SU-DHL-6 (cell line): ENCODE measurements around the gene BRPF3.
"Not testable (repeated sequence)": the region's sequence is repeated elsewhere in the genome, so short reads cannot be mapped to it uniquely, and the experiment has no call there.

Source experiments
- H2AFZ ChIP-seq: fragments of 200-600 bp; sonication (generic); 2 replicates; pipeline ENCODE4 v1.6.1; 2014; ENCODE audit warnings: low read depth, mild to moderate bottlenecking, moderate library complexity, mixed read lengths, antibody characterized with exemption, low read length; ENCODE audit not compliant: severe bottlenecking
- H3F3A ChIP-seq: fragments of 200-600 bp; shearing (Covaris generic); 2 replicates; pipeline ENCODE4 v1.6.0; 2016; ENCODE audit warnings: antibody characterized with exemption, mild to moderate bottlenecking; ENCODE audit not compliant: insufficient read depth
- H3K27ac ChIP-seq: fragments of 200-600 bp; sonication (generic); 2 replicates; pipeline ENCODE4 v1.5.1; 2016; ENCODE audit warnings: low read depth, mild to moderate bottlenecking, low read length, moderate library complexity, mixed read lengths
- H3K27me3 ChIP-seq: fragments of 200-600 bp; sonication (generic), shearing (Covaris generic); 2 replicates; pipeline ENCODE4 v1.6.0; 2014; ENCODE audit warnings: mild to moderate bottlenecking, low read length
- H3K36me3 ChIP-seq: fragments of 200-600 bp; sonication (generic); 2 replicates; pipeline ENCODE4 v1.6.1; 2014; ENCODE audit warnings: mild to moderate bottlenecking, low read length, mixed read lengths
- H3K4me2 ChIP-seq: fragments of 300-600, 200-600 bp; shearing (Covaris generic), sonication (generic); 2 replicates; pipeline ENCODE4 v1.6.0; 2014; ENCODE audit warnings: low read length, low read depth, mild to moderate bottlenecking; ENCODE audit not compliant: poor library complexity, severe bottlenecking
- H3K4me3 ChIP-seq: fragments of 200-600 bp; sonication (generic); 2 replicates; pipeline ENCODE4 v1.5.1; 2014; ENCODE audit warnings: antibody characterized with exemption, low read length, mild to moderate bottlenecking, mixed read lengths; ENCODE audit not compliant: insufficient read depth, poor library complexity, severe bottlenecking
- H3K79me2 ChIP-seq: fragments of 200-600 bp; sonication (generic); 2 replicates; pipeline ENCODE4 v1.6.1; 2014; ENCODE audit warnings: mild to moderate bottlenecking, low read length, moderate library complexity; ENCODE audit not compliant: insufficient read depth
- H3K9ac ChIP-seq: fragments of 200-600 bp; sonication (generic); 2 replicates; pipeline ENCODE4 v1.7.0; 2014; ENCODE audit warnings: mild to moderate bottlenecking, low read length
- H3K9me2 ChIP-seq: fragments of 200-600 bp; sonication (generic); replicated peaks from 2 replicates; pipeline ENCODE4 v1.6.1; 2014; ENCODE audit warnings: low read length; ENCODE audit not compliant: insufficient read depth
- H3K9me3 ChIP-seq: fragments of 200-600 bp; sonication (generic); 2 replicates; pipeline ENCODE4 v1.6.1; 2014; ENCODE audit warnings: low read length, mixed read lengths; ENCODE audit not compliant: insufficient read depth
- H4K20me1 ChIP-seq: fragments of 200-600 bp; sonication (generic); 2 replicates; pipeline ENCODE4 v1.6.1; 2014; ENCODE audit warnings: low read depth, mild to moderate bottlenecking, antibody characterized with exemption, low read length, moderate library complexity, mixed read lengths
- CTCF ChIP-seq: fragments of 200-600 bp; sonication (generic); IDR thresholded peaks from one replicate; pipeline ENCODE4 v1.5.1; 2017; ENCODE audit warnings: antibody characterized with exemption, mild to moderate bottlenecking, low read length, moderate library complexity; ENCODE audit not compliant: insufficient read depth, poor library complexity, severe bottlenecking
- EZH2phosphoT487 ChIP-seq: fragments of 200-600 bp; sonication (generic), shearing (Covaris generic); conservative IDR thresholded peaks from 2 replicates; pipeline ENCODE4 v1.6.1; 2018; ENCODE audit warnings: mild to moderate bottlenecking, antibody characterized with exemption, low read length, moderate library complexity, mixed read lengths

BRPF3 gene

GRCh38 chr6:36216559-36216958, 20.0 kb downstream of the BRPF3 start:
- Histone ChIP-seq H3K27ac (no peak overlapping the region), H3K9me2 (no peaks in the 10 kb centered on the region), H3F3A (no peaks in the 10 kb centered on the region), H2AFZ (no peak overlapping the region), H3K36me3 (peaks cover 31% of the 10 kb centered on the region), H4K20me1 (no peaks in the 10 kb centered on the region), H3K4me3 (no peak overlapping the region), H3K9me3 (no peaks in the 10 kb centered on the region), H3K4me2 (no peak overlapping the region), H3K9ac (no peak overlapping the region), H3K27me3 (no peaks in the 10 kb centered on the region), H3K79me2 (no peaks in the 10 kb centered on the region)
- TF ChIP-seq CTCF (no peak), EZH2phosphoT487 (no peak)

DNA sequence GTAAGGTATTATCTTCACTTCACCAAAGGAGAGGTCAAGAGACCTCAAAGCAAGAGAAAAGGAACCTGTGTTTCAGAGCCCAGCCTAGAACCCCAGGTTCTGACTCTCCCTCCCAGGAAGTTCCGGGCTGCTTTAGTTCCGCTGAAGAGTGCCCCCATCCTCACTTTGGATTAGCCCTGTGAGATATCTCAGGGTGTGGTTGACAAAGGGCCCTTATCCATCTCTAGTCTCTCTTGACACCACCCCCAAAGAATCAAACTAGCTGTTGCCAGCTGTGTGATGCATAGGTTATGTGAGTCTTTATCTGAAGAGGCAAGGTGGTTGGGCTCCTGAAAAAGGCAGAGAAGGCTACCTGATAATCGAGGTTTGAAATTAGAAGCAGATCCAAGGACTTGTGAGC, 20.6 kb downstream of the BRPF3 start:
- H3K4me2 ChIP-seq = no peak overlapping the region

GRCh38 chr6:36217946-36218345, 21.4 kb downstream of the BRPF3 start:
- H3K4me3 ChIP-seq = no peak overlapping the region
- no peaks in the 10 kb centered on the region for H3K79me2 ChIP-seq
- H3K4me2 ChIP-seq = no peak overlapping the region
- no peaks in the 10 kb centered on the region for H3F3A ChIP-seq
- H3K9ac ChIP-seq = no peak overlapping the region
- H3K9me3 ChIP-seq = no peaks in the 10 kb centered on the region
- no peaks in the 10 kb centered on the region for H3K9me2 ChIP-seq
- no peaks in the 10 kb centered on the region for H4K20me1 ChIP-seq
- no peak overlapping the region for H3K27ac ChIP-seq
- no peaks in the 10 kb centered on the region for H3K27me3 ChIP-seq
- TF ChIP-seq EZH2phosphoT487 (no peak), CTCF (no peak)
- peaks cover 36% of the 10 kb centered on the region for H3K36me3 ChIP-seq
- no peak overlapping the region for H2AFZ ChIP-seq

More for the DNA sequence above, 20.6 kb downstream of the BRPF3 start:
- Histone ChIP-seq H3K36me3 (peaks cover 32% of the 10 kb centered on the region), H3F3A (no peaks in the 10 kb centered on the region), H3K4me3 (no peak overlapping the region), H3K27ac (no peak overlapping the region), H3K9me2 (no peaks in the 10 kb centered on the region), H4K20me1 (no peaks in the 10 kb centered on the region), H3K79me2 (no peaks in the 10 kb centered on the region), H3K27me3 (no peaks in the 10 kb centered on the region), H3K9ac (no peak overlapping the region), H2AFZ (no peak overlapping the region), H3K9me3 (no peaks in the 10 kb centered on the region)
- TF ChIP-seq EZH2phosphoT487 (no peak), CTCF (no peak)

DNA sequence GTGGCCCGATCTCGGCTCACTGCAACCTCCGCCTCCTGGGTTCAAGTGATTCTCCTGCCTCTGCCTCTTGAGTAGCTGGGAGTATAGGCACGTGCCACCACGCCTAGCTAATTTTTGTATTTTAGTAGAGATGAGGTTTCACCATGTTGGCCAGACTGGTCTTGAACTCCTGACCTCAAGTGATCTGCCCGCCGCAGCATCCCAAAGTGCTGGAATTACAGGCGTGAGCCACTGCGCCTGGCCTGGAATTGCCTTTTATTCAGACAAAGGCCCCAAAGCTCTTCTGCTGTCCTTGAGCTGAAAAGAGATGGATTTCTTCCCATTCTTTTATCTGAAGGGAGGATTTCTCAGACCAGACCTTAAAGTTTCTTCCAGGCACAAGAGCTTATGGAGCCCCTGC, 22.0 kb downstream of the BRPF3 start:
- not testable (repeated sequence) for H3K27ac ChIP-seq
- H3K36me3 ChIP-seq = peaks cover 38% of the 10 kb centered on the region

More for the DNA sequence above, 22.0 kb downstream of the BRPF3 start:
- not testable (repeated sequence) for H3K9ac ChIP-seq, H2AFZ ChIP-seq, H4K20me1 ChIP-seq, H3K9me2 ChIP-seq, H3K4me2 ChIP-seq, H3K27me3 ChIP-seq, H3K4me3 ChIP-seq, H3K79me2 ChIP-seq, H3K9me3 ChIP-seq, H3F3A ChIP-seq
